Right ventricle myocardium inferior (tissue), 1 donor: ENCODE measurements around the gene AP2B1. TPM values are rescaled to one million over a fixed set of nuclear protein-coding genes. Genes with fewer than 3 reads are reported as not detected.

Source experiments
- ATAC-seq: fragments of 200-7000 bp; cut with Tn5 transposase; one replicate; pipeline ENCODE4 v1.9.1; 2020; ENCODE audit warnings: mild to moderate bottlenecking, moderate library complexity
- DNase-seq: peaks from one replicate; pipeline ENCODE4 v3.0.0; 2021; ENCODE audit errors: missing footprints
- intact Hi-C: fragments of 100-400 bp; cut with DNase I; formaldehyde crosslinking; loops from one replicate; pipeline ENCODE4 v1.11.0; 2022
- total RNA-seq: library from RNA; stranded (reverse); fragmentation: NEBNext Ultra II Directional; extraction: Animal tissue kit (Norgen Biotek cat#: 25700); gene quantifications from one replicate; pipeline ENCODE4 v1.2.1, GENCODE V29; 2021
- donor health status: DM: no; HTN: yes; CAD: no; lungs with severe emphysema.

AP2B1 gene
- total RNA-seq, 1 donor from 2014 or later: 117 TPM

- no peak for DNase-seq
- intact Hi-C loops: no loop called here
- no peak for ATAC-seq
Observed at GRCh38 chr17:35715416-35715815, 128.3 kb downstream of the AP2B1 start.

DNA sequence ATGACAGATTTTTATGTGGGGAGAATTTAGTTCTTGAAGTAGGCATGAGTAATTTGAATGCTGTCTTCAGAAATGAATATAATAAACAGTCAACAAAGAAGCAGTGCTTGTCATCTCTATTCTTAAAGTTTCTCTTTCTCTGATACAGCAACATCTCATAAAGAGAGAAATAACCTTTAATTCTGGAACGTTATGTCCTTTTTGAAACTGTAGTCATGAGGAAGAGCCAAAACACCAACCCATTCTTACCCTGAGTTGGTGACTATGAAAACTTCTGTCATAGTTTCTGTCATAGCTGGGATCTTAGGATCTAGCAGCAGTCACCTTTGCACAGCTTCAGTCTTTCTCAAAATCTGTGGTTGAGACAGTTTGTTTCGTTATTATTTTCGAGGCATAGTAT lies 129.1 kb downstream of the AP2B1 start:
- intact Hi-C loops: no loop called here
- ATAC-seq: no peak

DNA sequence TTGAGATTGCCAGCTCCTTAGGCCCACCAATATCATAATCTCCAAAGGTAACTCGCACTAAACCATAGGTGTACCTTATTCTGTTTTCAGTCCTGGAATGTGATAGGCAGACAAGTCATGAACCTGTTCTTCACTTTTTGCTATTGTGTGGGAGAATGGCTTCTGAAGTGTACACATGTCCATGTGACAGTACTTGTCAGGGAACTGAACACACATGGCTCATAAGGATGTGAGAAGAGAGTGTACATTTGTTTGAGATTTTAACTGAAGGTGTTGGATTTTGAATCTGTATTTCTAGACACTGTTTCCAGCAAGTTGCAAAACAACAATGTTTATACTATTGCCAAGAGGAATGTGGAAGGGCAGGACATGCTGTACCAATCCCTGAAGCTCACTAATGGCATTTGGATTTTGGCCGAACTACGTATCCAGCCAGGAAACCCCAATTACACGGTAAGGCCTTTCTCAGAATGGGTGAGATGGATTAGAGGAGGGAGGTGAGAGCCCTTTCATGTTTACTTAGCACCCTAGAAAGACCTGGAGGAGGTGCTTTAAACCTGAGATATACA lies 129.9 kb downstream of the AP2B1 start:
- no peak for DNase-seq
- intact Hi-C loops: no loop called here
- ATAC-seq: peak; percentile 63

More for the DNA sequence above, 129.1 kb downstream of the AP2B1 start:
- no peak for DNase-seq

- ATAC-seq (peak; percentile 42), DNase-seq (no peak)
- intact Hi-C loops: no loop called here
Observed at GRCh38 chr17:35717475-35717874, 130.4 kb downstream of the AP2B1 start.

GRCh38 chr17:35723735-35724134 lies 136.6 kb downstream of the AP2B1 start:
- intact Hi-C loops: no loop called here
- no peak for DNase-seq
- no peak for ATAC-seq

DNA sequence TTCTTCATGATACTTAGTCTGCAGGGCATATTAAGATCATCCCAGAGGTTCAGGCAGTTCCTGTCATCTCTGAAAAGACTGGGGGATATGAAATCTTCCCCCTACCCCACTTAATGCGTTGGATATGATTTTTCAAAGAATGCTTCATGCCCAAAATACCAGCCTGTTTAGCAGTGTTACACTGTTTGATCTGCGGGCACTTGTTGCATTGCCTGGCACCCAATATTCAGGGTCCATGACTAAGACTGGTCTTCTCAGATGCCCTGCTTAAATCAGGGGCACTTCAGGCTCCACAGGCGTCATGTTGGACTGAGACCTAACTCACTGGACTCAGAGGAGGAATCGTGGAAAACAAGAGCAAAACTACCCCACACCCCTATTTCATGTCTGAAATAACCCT lies 137.9 kb downstream of the AP2B1 start:
- ATAC-seq (no peak), DNase-seq (no peak)
- intact Hi-C loops: no loop called here

- DNase-seq (no peak), ATAC-seq (no peak)
- intact Hi-C loops: no loop called here
Observed at GRCh38 chr17:35725802-35726126, 138.6 kb downstream of the AP2B1 start.

- ATAC-seq (no peak), DNase-seq (no peak)
- intact Hi-C loops: no loop called here
Observed at GRCh38 chr17:35726127-35726952, 139.2 kb downstream of the AP2B1 start.

GRCh38 chr17:35726953-35727460 lies 139.9 kb downstream of the AP2B1 start:
- intact Hi-C loops: no loop called here
- DNase-seq: no peak
- ATAC-seq: no peak

GRCh38 chr17:35727635-35728034 lies 140.5 kb downstream of the AP2B1 start:
- DNase-seq: no peak
- no peak for ATAC-seq
- intact Hi-C loops: no loop called here

DNA sequence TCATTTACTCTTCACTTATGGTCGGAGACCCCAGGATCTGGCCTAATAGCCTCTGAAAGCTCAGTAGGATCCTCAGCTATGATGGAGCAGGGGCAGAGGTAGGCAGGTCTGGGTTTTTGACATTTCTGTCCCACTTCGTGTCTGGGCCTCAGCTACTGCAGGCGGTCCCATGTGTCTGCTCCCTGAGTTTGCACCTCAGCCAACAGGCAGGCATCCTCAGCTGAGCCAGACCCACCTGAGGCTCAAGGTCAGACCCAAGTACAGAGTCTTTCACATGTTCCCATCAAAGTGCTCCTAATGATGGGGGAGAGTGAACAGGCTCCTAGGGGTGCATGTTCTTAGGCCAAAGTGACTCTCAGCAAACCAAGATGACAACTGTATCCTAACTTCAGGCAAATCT lies 141.4 kb downstream of the AP2B1 start:
- no peak for DNase-seq
- ATAC-seq: no peak
- intact Hi-C loops: no loop called here

DNA sequence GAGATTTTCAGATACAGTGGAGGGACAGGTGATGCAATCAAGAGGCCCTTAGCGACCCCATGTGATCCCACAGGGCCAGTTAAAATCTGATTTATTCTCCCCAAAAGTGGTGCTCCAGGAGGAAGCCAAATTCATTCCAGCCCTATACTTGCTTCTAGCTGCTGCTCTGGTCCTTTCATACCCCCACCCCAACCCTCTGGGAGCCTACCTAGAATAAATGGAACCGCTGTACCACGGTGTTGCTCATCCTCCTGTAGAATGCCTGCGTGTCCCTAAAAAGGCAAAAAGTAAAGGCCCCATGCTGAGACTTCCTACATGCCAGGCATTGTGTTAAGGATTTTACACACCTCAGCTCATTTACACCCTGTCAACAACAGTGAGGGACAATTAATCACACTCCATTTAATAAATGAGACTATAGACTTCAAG lies 142.3 kb downstream of the AP2B1 start:
- DNase-seq (no peak), ATAC-seq (no peak)
- intact Hi-C loops: no loop called here

DNA sequence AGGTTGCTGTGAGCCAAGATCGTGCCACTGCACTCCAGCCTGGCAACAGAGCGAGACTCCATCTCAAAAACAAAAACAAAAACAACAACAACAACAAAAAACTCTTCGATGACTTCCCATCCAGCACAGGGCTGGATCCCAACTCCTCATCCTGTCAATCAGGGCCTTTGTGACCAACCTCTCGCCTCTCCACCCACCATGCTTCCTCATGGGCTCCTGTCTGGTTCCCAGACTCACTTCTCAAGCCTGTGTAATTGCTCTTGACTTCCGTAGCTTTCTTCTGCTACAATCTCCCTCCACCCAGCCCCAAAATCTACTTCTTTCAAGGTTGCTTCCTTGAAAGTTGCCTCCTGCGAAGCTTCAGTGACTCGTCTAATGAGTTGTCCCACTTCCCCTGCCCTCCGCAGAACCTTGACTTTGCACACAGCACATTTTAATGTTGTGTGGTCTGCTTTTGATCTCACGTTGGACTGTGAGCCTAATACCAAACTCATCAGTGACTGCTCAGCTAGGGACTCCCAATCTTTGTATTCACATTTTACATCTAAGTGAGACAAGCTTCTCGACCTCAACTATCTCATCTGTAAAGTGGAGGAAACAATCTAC lies 143.4 kb downstream of the AP2B1 start:
- ATAC-seq: no peak
- DNase-seq: no peak
- intact Hi-C loops: no loop called here

DNA sequence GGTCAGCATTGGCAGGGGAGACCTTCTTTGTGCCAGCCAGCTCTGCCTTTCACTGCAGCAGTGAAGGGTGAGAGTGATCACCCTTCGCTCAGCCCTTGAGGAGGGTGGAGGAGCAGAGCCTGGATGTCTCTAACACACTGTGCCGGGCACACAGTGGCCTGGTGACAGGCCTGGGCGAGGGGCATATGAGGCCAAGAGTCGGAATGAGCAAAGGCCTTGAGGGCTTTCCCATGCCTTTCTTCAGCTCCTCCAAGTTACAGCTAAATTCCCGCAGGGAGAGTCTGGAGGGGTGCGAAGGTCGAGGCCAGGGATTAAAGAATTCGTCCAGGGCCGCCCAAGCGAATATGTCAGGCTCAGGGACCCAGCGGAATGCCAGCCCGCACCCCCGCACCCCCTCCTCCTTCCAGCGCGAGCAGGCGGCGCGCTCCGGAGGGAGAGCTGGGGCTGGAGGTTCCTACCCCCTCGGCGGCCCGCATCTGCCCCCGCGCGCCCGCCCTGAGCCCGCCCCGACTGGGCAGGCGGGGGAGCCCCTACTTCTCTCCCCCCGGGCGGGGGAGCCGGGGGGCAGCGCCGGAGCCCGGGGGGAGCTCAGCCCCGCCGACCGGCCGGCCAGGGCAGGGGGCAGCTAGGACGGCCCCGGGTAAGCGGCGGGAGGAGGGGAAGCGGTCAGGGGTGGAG lies 144.3 kb downstream of the AP2B1 start, which contains the start of gene RASL10B:
TSS of gene RASL10B (plus strand) at position 401 of the 678 bp plus-strand sequence. CDS start 3,546 bp downstream, outside the sequence.
- intact Hi-C loops: no loop called here
- DNase-seq (no peak), ATAC-seq (peak; percentile 79)

GRCh38 chr17:35731917-35732805 lies 145.0 kb downstream of the AP2B1 start:
- intact Hi-C loops: no loop called here
- ATAC-seq (peak; percentile 38), DNase-seq (no peak)

DNA sequence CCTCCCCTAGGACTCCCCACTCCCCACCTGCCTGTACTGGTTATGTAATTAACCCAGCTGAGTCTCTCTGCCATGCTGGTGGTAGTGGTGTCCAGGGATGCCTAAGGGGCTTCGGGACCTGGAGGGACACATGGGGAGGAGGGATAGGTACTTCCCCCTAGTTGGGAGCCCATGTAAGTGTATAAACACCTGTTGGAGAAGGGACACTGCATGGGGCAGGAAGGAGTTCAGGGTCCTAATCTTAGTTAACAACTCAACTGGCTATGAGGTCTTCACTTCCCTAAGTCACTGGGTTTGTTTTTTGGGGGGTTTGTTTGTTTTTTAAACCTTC lies 145.6 kb downstream of the AP2B1 start:
- intact Hi-C loops: no loop called here
- DNase-seq (no peak), ATAC-seq (no peak)

- DNase-seq: no peak
- ATAC-seq: no peak
- intact Hi-C loops: no loop called here
Observed at GRCh38 chr17:35733366-35733765, 146.2 kb downstream of the AP2B1 start.

- no peak for ATAC-seq
- intact Hi-C loops: no loop called here
Observed at GRCh38 chr17:35734396-35734795, 147.3 kb downstream of the AP2B1 start.

More at GRCh38 chr17:35734396-35734795, 147.3 kb downstream of the AP2B1 start:
- no peak for DNase-seq
